RWPE1 (cell line): ENCODE measurements around the gene C18orf32.

Experiments
- CTCF ChIA-PET: fragments of 350-600 bp; sonication (Branson Sonifier 250); formaldehyde crosslinking; extraction: SDS; loops from one replicate; lab custom pipeline; 2021; lab: Yijun Ruan, JAX
- POLR2A ChIA-PET: fragments of 400-600 bp; formaldehyde crosslinking; extraction: SDS; loops from one replicate; lab custom pipeline; 2020; ENCODE audit warnings: antibody characterized with exemption; ENCODE audit not compliant: low non-redundant PET; lab: Yijun Ruan, JAX
- DNase-seq: peaks from one replicate; pipeline ENCODE4 v3.0.0; 2012; ENCODE audit warnings: low spot score
- H3K27ac ChIP-seq: fragments of 450-650 bp; 2 replicates; pipeline ENCODE4 v1.5.1; 2017
- TF ChIP-seq, protein P1 (sequence below): fragments of 450-650 bp; conservative IDR thresholded peaks from 2 replicates; pipeline ENCODE4 v1.5.1; 2017; ENCODE audit warnings: low read depth, mild to moderate bottlenecking

The C18orf32 gene

DNA sequence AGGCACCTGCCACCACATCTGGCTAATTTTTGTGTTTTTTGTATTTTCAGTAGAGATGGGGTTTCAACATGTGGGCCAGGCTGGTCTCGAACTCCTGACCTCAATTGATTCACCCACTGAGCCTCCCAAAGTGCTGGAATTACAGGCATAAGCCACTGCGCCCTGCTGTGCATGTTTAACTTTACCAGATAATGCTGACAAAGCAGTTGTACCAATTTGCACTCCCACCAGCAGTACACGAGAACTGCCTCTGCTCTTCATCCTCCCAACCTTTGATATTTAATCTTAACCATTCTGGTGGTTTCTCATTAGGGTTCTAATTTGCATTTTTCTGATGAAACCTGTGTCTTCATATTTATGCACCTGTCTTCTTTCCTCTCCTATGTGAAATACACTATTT is 14.6 kb downstream of the C18orf32 start:
- ChIA-PET CTCF (no interaction called here), POLR2A (no interaction called here)
- no peak for DNase-seq
- TF ChIP-seq, protein P1, sequence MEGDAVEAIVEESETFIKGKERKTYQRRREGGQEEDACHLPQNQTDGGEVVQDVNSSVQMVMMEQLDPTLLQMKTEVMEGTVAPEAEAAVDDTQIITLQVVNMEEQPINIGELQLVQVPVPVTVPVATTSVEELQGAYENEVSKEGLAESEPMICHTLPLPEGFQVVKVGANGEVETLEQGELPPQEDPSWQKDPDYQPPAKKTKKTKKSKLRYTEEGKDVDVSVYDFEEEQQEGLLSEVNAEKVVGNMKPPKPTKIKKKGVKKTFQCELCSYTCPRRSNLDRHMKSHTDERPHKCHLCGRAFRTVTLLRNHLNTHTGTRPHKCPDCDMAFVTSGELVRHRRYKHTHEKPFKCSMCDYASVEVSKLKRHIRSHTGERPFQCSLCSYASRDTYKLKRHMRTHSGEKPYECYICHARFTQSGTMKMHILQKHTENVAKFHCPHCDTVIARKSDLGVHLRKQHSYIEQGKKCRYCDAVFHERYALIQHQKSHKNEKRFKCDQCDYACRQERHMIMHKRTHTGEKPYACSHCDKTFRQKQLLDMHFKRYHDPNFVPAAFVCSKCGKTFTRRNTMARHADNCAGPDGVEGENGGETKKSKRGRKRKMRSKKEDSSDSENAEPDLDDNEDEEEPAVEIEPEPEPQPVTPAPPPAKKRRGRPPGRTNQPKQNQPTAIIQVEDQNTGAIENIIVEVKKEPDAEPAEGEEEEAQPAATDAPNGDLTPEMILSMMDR = no peak
- H3K27ac ChIP-seq = no peak overlapping the region

DNA sequence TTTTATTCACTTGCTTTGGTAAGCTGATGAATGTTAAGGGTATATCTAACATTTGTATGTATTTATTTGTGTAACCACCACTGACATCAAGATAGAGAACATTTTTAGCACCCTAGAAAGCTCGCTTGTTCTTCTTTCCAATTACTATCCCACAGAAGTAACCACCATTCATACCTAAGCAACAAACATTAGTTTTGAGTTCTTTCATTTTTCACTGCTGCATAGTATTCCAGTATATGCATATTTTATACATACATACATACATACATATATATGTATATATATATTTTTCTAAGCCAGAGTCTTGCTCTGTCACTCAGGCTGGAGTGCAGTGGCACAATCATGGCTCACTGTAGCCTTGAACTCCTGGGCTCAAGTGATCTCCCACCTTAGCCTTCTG is 15.5 kb downstream of the C18orf32 start:
- ChIA-PET CTCF (no interaction called here), POLR2A (no interaction called here)
- TF ChIP-seq, protein P1 = no peak
- no peak for DNase-seq
- no peak overlapping the region for H3K27ac ChIP-seq

DNA sequence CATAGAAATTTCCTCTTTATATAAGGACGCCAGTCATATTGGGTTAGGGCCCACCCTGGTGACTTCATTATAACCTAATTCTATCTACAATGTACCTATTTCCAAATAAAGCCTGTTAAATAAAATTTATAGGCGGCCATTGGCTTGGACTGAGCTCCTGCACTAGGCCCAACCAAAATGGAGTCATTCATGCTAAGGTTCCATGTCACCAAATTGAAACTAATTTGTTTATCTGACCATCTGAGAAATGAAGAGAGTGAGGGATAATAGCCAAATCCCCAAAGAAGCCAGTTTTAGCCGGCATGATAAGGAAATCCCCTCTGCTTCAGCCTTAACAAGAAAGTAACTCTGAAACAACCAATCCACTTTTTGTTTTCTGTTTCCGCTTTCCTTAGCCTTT is 19.4 kb downstream of the C18orf32 start:
- ChIA-PET CTCF (no interaction called here), POLR2A (no interaction called here)
- TF ChIP-seq, protein P1 = no peak
- no peak overlapping the region for H3K27ac ChIP-seq
- no peak for DNase-seq

DNA sequence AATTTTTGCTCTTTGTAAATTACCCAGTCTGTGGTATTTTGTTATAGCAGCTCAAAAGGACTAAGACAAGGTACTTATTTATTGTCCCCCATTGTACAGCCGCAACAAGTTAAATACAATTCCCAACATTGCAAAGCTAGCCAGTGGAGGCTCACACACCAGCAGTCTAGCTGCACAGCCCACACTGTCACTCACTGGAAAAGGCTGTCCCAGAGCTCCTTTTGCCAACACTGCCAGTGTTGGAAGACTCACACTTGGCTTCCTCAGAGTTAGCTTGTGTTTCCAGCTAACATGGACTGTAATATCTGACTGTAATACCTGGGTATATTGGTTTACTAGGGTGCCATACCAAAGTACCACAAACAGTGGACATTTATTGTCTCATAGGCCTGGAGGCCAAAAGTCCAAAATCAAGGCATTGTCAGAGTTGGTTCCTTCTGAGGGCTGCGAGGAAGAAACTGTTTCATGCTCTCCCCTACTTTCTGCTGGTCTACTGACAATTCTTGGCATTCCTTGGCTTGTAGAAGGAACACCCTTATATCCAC is 19.9 kb downstream of the C18orf32 start:
- CTCF ChIA-PET = no interaction called here
- no peak for DNase-seq
- TF ChIP-seq, protein P1 = no peak
- POLR2A ChIA-PET = no interaction called here
- H3K27ac ChIP-seq = no peak overlapping the region

DNA sequence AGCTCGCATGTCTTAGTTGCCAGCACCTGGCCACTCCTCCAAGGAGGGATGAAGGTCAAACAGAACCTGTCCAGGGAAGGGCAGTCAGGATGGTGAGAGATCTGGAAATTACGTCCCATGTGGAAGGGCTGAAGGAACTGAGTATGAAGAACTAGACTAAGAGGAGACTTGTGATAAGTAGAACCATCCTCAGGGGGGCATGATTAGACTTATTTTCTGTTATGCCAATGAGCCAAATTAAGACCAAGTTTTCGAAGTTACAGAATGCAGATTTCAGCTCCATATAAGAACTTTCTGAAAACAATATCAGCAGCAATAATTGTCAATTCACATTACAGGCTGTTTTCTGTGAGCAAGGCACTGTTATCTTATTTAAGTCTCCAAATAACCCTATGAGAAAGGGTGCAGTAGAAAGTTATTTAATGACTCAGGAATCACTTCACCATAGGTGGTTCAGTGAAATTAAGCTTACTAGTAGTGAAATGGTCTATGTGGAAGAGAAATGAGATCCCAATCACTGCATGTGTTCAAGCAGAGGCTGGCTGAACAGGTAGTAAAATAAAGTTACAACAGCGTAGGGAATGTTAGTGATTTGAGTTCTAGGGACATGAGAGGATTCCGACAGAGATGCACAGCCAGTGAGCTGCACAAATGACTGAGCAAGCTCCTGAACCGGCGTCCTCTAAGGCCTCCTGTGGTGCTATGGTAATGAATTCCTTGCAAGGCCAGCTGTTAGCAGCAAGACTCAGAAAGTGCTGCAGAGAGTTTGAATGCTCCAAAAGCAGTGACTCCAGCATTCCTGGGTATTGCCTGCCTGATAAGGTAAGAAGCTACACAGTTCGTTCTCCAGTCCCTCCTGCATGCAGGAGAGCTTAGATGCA is 22.1 kb downstream of the C18orf32 start:
- no peak for DNase-seq
- TF ChIP-seq, protein P1 = no peak
- H3K27ac ChIP-seq = no peak overlapping the region
- ChIA-PET CTCF (interaction anchor here (0.6 kb wide), 1 partner anchor 345 kb away, joined by 4 read pairs; no protein-coding TSS in a partner anchor), POLR2A (no interaction called here)

DNA sequence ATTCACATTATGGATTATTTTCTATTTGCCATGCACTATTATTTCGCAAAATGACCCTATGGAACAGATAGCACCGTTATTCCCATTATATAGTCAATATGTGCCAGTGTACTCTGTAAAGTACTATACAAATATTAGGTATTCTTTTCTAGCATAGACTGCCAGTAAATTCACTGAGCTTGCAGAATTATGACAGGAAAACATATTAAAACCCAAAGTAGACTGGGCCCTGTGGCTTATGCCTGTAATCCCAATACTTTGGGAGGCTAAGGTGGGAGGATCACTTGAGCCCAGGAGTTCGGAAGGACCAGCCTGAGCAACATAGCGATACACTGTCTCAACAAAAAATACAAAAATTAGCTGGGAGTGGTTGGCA is 25.4 kb downstream of the C18orf32 start:
- TF ChIP-seq, protein P1 = no peak
- ChIA-PET CTCF (interaction anchor here (0.6 kb wide), 1 partner anchor 98 kb away, joined by 3 read pairs; no protein-coding TSS in a partner anchor), POLR2A (no interaction called here)
- no peak overlapping the region for H3K27ac ChIP-seq
- DNase-seq = no peak
